H1 (cell line): ENCODE results near the gene ZSWIM6.

Source experiments
- CTCF ChIP-seq, 3 experiments: IDR thresholded peaks; 1 replicate in 2 of 3; 2 replicates in 1 of 3; pipeline versions ENCODE4 v1.5.1 to v1.6.1; 2011; ENCODE audit warnings: low read length in 3 of 3, mild to moderate bottlenecking in 3 of 3, inconsistent platforms in 2 of 3, low read depth in 1 of 3, moderate library complexity in 1 of 3; ENCODE audit not compliant: insufficient read depth in 1 of 3; ENCODE audit errors: control extremely low read depth in 1 of 3
- EZH2 ChIP-seq: fragments of 200-600 bp; sonication (generic); IDR thresholded peaks from 2 replicates; pipeline ENCODE4 v1.7.1; 2012; ENCODE audit warnings: low read depth, mild to moderate bottlenecking, moderate library complexity, low read length, inconsistent platforms; ENCODE audit not compliant: severe bottlenecking
- FOSL1 ChIP-seq: IDR thresholded peaks from 2 replicates; pipeline ENCODE4 v1.6.1; 2011; ENCODE audit warnings: mild to moderate bottlenecking, low read depth, low read length, moderate library complexity; ENCODE audit not compliant: insufficient read depth
- KDM4A ChIP-seq: IDR thresholded peaks from one replicate; pipeline ENCODE4 v1.7.1; 2012; ENCODE audit warnings: low read depth, mild to moderate bottlenecking, moderate library complexity, low read length, inconsistent platforms; ENCODE audit not compliant: severe bottlenecking
- NRF1 ChIP-seq: IDR thresholded peaks from 2 replicates; pipeline ENCODE4 v1.6.1; 2011; ENCODE audit warnings: mild to moderate bottlenecking, low read depth, low read length, improper control_type of control experiment

- TF ChIP-seq KDM4A (no peak), NRF1 (no peak), FOSL1 (no peak), EZH2 (no peak), CTCF (IDR thresholded peaks at IDR 0.05; ENCODE audit: control extremely low read depth in 1 of 3, insufficient read depth in 1 of 3, low read depth in 1 of 3, low read length in 3 of 3) (no peak)
Observed at GRCh38 chr5:61465066-61465465, 133.0 kb downstream of the ZSWIM6 start.
